Inflammatory macrophage treated with lipopolysaccharide for 1 hour (primary cell): ENCODE data around the gene ABI3BP.
A peak's percentile ranks its signal among the peaks of the same experiment; 100 is the strongest.

Source experiments
- DNase-seq, 2 donors: peaks; one replicate each; pipeline ENCODE4 v3.0.0-alpha.2; 2020 to 2022

The ABI3BP gene

DNA sequence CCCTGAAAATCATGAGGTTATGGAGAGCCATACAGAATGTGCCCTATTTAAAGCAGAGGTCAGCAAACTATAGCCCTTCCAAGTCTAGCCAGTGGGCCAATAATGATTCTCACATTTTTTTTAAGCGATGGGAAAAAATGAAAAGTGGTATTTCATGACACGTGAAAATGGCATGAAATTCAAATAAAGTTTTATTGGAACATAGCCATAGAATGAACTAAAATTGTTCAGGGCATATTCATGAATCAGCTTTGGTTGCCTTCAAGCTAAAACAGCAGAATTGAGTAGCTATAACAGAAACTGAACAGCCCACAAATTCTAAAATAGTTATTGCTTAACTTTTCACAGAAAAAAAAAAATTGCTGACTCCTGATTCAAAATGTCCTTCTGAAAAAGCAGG, 179.4 kb downstream of the ABI3BP start:
- no peak for DNase-seq

DNA sequence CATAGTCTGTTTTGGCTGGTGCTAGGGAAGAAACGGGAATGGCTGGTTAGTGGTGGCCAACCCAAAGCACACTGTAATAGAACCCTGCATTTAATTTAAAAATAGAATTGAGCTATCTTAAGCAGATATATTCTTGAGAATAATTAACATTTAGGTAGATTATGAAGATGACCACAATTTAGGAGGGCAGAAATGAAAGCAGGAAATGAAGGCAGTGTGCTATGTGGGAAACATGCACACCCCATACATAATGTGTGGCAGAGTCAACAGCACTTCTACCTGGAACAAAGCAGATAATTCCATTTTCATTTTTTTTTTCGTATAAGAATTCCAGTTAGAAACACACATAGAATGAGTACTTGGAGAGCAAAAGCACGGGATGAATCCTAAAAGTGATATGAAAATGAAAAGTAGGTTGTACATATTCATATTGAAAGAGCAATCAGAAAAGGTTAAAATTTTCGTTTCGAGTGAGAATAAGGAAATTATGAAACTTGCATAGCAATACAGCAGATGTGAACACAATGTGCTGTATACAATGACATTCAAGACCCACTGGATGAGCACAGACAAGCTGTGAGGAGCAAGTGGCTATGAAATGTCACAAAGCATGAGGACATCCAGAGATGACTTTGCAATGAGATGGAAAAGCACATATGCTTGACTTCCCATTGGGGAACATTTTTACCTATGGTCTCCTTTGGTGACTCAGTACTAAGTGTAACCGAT, 181.3 kb downstream of the ABI3BP start:
- no peak for DNase-seq

DNA sequence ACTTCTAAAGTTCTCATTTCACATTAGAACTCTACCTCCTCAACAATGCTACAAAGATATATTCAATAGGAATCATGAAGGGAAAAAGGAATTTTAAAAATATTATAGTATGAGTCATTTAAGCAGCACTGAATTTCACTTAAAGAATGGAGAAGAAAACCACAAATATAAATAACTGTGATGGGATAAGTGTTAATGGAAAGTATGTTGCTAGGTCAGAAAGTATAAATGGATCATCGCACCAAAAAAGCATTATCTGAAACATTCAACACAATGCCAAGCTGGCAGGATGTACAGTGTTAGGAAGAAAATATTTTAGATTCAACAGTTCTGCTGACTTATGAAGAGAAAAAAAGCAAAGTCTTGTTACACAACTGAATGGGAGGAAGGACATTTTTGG, 182.6 kb downstream of the ABI3BP start:
- no peak for DNase-seq

DNA sequence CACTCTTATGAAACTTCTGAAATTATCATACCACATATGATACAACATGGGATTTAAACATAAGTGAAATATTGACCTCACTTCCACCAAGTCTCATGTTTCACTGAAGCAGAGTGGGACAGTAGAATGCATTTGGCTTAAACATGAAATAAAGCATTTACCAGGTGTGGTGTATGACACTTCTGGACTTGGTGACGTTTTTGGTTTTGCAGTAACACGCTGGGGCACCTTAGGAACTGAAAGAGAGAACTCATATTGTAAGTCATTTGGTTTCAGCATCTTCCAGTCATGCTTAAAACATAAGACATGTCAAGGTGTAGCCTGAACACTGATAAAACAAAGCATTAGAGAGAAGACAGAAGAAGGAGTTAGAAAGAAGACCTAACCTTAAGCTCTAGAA, 188.6 kb downstream of the ABI3BP start:
- no peak for DNase-seq

DNA sequence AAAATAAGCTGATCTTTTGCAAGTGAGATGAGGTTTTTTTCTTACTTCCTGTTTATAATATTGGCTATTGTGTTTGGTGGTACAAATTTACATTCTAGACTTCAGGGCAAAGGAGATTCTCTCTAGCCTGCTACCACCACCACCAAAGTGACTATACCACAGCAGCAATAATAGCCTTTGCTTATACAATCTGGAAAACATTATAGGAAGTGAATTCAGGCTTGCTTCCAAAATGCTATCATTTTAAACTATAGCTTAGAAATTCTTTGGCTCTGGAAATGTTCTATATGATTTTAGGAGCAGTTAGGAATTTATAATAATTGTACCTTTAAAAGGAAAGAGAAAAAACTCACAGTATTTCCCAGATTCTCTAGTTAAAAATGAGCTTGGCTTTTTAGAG, 189.5 kb downstream of the ABI3BP start:
- DNase-seq: no peak

DNA sequence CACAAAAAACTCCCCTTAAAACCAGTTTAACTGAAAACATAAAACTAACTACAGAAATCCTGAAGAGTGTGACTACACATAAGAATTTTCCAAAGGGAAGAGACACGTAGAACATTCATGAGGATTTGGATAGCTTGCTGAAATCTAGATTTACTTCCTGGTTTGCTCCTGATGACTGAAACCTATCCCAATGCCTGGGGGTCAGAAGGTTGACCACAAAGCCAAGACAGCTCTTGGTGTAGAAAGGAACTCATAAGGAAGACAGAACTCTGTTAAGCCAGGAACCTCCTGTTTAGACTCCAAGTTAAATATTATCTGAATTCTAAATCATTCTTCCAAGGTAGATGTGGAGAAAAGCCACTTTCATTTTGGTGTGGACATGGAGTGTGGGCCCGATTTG, 191.1 kb downstream of the ABI3BP start:
- DNase-seq: no peak

DNA sequence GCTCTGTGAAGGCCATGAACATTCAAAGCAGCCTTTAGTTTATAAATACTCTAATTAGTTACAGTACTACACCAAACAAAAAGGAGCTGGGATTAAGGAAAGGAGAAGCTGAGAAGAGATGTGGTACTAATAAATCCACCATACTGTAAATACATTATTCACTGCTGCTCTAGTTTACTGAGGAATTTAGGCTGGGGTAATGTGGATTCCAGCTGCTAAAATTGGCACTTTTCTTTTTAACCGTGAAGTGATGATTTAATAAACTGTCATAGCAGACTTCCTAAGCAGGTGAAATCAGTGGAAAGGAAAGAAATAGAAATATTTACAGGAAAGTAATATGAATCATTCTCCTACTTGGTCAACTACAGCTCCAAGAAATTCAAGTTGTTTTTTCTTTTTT, 195.2 kb downstream of the ABI3BP start:
- no peak for DNase-seq

DNA sequence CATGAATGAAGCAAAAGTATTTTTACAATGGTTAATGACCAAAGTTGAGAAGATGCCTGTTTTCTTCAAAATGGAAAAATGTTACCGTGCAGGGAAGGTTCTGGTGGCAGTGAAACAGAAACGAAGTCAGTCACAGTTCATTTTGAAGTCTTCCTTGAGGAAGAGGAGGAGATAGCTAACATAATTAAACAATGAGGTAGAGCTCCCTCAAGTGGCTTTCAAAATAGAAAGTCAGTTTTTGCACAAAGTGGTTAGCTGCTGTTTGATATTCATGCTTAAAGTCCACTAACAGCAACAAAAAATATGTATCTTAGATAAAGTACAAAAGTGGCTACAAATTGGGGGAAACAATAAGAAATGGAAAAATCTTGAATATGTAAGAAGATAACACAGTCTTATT, 196.7 kb downstream of the ABI3BP start:
- peak in 1 of 2 donors; percentile 25 for DNase-seq

DNA sequence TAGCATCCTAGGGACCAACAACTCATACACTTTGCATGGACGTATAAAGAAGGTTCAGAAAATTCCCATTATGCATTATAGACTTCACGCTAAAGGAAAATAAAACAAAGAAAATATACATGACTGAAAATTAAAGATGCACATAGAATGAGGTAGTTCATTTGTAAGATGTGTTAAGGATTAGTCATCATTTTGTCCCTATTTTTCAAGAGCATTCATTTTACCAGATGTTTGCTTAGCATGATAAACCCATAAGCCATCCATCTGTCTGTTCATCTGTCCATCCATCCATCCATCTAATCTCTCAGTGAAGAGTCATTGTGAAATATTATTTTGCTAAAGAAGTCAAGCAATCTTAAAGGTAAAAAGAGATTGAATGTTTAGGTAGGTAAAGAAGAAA, 203.6 kb downstream of the ABI3BP start:
- DNase-seq: no peak

DNA sequence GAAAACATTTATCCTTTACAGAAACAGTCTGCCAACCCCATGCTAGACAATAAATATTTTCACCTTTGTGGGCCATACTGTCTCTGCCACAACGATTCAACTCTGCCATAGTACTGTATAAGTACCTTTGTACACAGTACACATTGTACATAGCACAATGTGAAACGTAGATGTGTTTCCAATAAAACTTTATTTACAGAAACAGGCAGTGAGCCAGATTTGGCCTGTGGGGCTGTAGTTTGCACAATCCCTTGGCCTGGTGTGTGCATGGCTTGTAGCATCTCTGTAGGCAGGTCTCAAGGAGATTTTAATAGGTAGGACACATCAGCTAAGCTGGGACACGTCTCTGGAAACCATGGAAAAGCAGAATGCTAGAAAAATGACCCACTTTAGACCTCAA, 209.6 kb downstream of the ABI3BP start:
- DNase-seq: no peak

DNA sequence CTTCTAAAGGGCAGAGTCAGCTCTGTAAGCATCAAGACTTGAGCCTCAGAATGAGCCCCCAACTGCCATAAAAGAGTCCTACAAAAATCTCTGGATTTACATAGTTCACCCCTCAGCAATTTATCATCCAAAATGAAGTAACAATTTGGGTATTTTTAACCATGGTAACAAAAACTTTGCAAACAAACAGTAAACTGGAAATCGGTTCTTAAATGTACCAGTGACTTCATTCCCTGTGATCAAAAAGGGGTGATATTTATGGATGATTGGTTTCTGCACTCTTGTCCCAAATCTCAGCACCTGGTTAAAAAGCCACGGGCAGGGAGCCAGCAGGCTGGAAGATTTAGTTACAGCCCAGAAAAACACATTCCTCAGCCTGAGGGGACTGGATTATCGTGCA, 210.3 kb downstream of the ABI3BP start:
- no peak for DNase-seq

DNA sequence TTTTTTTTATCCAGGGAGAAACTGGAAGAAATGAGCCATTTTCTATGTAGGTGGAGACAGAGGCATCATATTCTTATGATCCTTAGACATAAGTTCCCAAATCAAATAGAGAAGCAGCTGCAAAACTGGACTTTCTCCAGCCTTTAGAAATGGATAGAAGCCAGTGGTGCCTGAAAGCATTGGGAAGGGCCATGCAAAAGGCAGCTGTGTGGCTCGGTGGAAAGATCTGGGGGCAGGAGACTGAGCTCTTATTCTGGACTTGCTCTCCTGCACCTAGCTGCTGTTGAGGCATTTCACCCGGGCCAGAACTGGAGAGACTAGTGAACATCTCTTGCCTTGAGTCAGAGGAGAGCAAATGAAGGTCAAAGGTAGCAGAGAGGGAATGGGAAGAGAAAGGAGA, 210.9 kb downstream of the ABI3BP start:
- DNase-seq: peak in 1 of 2 donors; percentile 29

DNA sequence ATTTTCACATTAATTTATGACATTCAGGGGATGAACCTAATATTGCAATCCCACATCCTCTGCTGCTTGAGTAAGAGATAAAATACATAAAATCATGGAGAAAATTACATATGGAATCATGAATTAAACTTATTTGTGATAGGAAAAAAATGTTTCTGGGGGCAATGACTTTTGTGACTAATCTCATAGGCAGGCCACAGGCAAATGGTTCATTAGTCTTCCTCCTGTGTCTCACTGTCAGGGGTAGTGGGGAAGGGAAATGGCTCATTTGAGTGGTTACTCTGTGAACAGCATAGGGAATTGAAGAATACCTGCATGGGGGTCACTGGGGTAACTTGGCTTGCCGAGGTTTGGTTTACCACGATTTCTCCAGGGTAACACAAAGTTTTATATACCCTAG, 211.9 kb downstream of the ABI3BP start:
- no peak for DNase-seq

DNA sequence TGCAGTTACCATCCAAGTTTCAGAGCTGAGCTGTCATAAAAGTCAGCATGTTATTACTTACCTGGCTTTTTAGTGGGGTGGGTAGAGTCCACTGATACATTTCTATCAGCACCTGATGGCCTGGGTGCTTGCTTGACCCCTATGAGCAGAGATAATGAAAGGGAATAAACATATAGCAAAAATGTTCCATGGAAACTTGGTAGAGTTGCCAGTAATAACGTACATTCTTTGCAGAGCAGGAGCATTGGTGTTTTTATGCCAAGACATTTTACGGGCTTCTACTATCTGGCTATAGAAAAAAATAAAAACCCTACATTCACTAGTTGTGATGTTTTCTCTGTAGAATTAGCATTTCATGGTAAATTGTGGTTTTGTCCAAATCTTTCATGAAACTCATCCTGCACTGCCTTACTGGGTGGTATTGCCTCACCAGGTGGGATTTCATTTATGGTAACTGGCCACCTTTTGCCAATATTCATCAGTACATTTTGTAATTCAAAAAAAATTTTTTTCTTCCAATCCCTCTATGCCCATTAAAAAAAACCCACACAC, 213.1 kb downstream of the ABI3BP start:
- no peak for DNase-seq

DNA sequence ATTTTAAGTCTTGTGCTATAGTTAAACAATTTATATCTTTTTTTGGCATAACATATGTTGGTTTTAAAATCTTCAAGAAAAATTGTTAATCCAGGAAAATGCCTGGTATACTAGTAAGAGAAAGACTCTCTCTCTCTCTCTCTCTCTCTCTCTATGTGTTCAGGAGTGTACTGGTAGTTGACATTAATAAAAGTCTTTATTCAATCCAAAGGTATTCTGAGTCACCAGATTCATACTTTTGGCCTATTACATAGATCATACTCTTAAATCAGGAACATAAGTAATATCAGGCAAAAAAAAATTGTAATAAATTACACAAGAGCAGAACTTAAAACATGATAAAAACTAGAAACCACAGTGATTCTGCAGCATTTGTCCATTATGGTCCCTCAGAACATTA, 213.7 kb downstream of the ABI3BP start:
- no peak for DNase-seq

DNA sequence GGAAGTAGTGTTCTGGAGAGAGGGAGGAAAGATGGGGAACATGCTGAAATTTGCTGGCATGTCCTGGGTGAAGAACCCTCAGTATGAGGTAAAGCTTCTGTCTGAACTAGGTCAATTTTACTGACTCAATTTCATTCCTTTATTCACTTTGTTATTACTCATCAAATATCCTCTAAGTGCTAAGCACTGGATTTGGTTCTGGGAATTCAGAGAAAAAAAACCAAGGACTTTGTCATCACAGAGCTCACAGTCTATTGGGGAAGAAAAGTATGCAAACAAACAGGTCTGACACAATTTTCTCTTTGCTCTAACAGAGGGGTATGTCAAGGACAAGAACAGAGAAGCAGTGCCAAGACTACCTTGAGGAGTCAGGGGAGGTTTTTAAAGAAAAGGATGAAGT, 215.9 kb downstream of the ABI3BP start:
- DNase-seq: no peak

DNA sequence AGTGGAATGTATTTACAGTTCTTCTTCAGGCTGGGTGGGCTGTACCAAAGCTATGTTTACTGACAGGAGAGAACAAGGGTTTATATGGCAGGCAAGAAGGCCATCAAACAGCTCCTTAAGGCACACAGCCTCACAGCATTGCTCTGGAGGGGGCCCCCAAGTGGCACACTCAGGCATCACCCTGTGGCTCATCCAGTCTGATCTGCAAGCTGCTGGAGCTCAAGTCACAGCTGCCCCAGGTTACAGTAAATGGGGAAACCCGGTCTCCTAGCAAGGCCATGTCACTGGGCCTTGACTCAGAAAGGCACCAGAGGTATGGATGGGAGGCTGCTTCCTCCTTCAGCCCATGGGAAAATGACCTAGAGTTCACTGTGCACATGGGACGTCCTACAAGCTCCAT, 216.5 kb downstream of the ABI3BP start:
- peak; percentile 16 to 62 for DNase-seq

DNA sequence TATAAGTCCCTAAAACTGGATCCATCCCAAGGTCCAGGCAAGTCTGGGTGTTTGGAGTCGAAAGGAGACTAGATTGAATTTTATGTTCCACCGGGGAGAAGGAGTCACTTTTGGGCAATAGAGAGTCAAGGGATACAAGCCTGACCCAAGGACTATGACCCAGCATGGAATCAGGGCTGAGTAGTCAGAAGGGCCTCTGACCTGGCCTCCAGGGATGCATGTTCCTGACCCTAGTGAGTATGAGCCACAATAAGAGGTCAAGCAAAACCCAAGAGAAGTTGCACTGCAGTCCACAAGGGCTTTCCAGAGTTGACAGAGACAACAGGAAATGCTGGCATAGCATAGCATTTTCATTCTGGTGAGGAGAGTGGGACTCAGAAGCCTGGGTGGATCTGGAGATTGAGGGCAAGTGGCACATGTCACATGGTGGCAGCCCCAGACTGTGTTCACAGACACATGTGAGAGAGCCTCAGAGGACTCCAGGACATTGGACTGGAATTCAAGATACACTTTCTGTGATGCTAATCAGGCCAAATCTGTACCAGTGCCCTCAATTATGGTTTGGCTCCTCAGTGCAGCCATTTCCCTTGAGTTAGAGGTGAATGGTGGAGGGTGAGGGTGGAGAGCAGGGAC, 217.0 kb downstream of the ABI3BP start:
- DNase-seq: no peak

DNA sequence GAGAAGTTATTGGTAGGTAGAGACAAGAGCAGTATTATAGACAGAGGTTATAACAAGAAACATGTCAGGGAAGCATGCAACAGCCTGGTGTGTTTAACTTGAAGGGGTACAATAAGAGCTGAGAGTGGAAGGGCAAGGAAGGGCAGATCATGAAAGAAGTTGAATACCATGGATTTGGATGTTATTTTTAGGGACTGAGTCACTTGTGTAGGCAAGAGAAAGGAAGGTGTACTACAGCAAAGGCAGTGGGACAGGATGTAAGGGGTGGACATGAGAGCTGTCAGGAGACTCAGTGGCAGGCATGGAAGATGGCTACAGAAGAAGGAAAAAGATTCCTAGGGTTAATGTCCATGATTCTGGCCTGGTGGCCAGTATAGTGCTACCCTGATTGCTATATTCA, 217.6 kb downstream of the ABI3BP start:
- DNase-seq: no peak

DNA sequence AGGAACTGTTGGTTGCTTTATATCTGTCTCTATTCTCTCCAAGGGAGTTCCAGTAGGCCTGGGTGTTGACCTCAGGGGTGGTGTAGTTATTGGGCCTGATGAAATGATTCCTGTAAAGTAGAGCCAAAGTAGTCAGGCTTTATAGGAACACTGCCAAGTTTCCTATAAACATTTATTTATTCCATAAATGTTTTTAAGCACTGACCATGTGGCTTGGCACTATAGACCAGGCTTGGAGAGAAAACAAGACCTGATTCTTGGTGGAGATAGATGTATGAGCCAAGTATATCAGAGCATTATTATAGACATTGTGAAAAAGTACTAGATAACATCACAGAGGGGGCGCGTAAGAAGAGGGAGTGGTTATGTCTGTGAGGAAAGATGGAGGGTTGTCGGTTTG, 218.0 kb downstream of the ABI3BP start:
- DNase-seq: no peak

DNA sequence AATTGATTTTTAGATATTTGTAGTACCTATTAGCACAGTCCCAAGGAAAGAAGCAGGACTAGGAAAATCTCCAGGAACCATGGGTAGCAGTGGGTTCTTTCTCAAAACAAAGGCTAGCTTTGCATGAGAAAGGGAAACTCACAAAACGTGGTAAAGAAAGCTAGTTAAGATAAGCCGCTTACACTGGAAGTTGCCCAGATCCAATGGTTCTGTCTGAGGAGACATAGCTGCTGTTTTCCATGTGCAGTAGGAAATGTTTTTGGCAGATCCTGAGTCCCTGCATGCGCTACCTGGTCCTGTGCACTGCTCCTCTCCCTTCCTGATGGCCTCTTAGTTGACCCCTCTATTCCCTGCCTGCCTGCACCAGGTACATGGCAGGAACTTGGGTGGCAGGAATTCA, 223.5 kb downstream of the ABI3BP start:
- no peak for DNase-seq

DNA sequence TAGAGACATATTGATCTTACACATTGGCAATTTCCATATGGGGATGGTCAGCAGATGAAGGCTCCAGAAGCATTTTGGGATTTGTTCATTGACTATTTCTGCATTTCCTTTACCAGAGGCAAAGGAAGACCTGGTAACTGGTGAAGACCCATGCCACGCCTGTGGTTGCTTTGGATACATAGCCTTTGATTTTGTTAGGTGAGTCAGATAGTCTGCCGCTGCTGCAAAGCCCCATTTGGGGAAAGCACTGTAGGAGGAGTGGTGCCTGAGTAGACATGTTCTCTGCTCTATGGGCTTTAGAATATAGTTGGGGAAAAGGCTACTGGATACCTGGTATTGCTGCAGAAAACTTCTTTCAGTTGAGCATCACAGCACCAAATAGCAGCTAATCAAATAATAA, 227.2 kb downstream of the ABI3BP start:
- no peak for DNase-seq

DNA sequence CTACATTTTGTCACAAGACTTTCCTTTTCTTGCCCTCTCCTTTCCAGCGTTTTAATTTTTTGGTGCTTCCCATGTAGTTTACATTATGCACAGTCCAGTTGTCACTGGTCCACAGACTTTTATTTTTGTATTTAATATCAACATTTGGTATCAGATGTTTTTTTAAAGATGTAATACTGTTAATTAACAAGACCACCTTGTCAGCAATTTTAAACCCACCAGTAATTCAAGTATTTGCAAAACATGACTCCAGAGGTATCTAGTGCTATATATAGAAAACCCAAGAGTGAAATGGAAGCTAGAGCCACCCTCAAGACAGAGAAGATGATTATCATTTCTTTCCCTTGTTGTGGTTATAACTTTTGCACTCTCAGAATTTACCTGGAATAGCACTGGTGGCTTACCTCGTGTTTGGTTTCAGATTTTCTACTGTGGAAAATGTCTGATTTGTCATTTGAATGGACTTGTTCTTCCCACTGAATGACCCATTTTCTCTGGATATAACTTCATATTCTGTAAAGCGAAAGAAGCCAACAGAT, 227.7 kb downstream of the ABI3BP start:
- no peak for DNase-seq

DNA sequence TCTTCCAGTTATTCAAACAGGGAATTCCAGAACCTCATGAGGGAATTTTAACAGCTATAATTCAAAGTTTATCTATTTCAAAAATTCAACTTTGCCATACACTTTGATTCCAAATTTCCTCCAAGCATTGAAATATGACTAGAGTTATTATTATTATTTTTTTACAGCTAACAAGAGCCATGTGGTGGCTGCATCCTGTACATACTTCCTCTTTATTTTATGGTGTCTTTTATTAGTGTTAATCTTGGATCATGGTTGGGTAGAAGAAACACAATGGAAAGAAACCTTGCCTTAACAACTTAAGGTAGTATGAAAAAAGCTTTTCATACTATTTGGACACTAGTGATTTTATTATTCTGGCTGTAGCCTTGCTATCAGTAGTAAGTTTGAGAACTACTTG, 231.3 kb downstream of the ABI3BP start:
- no peak for DNase-seq
